ENCODE data around the gene GRN.
"Not testable (repeated sequence)": the region's sequence is repeated elsewhere in the genome, so short reads cannot be mapped to it uniquely, and the experiment has no call there.

Gene GRN

DNA sequence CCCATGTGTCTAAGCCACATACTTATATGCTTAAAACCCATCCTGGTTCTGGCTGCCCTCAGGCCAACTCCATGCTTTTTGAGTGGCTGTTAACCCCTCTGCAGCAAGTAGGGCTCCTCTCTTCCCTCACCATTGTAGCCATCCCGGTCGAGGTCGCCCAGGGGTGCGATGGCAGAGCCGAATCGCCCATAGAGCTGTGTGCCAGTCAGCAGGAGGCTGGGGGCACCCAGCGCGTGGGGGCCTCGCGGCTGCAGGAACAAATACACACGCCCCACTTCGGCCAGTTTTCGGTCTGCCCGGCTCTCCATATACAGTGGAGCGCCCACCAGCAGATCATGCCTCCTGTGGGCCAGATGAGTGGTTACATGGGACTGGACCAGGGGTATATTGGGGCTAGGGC lies 38.3 kb downstream of the GRN start:
- no peak for DNase-seq (ENCODE audit: low spot score)

DNA sequence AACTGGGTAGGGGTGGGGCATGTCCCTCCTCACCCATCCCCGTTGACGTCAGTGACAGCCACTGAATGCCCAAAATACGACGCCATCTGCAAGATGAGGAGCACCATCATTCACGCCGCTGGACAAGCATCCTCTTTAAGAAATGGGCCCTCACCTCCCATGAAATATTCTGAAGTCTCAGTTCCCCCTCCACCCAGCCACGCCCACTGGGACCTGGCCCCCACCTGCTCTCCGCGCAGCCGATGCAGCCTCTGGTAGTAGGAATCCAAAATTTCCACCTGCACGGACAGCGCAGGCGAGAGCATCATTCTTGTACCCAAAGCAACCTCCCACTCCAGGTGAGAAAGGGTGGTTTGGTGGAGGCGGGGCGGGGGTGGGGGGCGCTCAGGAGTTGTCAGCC lies 38.8 kb downstream of the GRN start:
- DNase-seq (ENCODE audit: low spot score), result no peak

DNA sequence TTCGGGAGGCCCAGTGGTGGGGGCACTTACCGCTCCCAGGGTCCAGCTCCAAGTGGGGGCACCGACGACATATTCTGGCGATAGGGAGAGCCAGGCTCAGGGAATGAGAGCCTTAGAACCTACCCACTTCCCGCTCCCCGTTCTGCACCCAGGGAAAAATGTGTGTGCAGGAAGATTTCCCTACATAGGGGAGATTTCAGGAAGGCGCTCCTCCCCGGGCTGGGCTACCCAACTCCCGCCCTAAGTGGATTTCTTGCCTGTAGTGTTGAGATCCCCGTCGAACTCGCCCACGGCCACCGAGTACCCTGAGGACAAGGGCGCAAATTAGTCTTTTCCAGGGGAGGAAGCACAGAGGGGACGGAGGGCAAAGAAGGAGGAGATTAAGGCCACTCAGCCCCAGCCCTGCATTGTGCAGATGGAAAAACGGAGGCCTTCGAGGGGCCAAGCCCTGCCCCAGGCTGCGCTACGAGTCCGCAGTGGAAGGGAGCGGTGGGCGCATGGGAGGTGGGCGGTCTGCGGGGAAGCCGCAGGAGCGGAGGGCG lies 39.2 kb downstream of the GRN start:
- no peak for DNase-seq (ENCODE audit: low spot score)

DNA sequence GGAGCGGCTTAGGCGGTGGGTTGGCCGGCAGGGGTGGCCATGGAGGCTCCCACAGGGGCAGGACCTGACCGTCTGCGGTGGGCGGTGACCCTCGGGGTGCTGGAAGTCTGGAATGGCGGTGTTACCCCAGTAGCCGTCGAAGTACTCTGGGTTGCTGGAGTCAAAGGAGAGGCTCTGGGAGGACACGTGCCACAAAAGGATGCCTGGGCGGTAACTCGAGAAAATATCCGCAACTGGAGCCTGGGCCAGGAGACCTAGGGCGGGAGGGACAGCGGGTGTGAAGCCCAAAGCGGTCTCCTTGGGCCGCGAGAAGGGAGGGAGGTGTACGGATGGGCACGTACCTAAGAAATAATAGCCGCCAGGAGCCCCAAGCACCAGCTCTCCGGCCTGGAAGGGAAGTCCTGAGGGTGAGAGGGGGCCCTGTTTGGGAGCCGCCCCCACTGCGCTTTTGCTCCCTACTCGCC lies 39.8 kb downstream of the GRN start:
- no peak for DNase-seq (ENCODE audit: low spot score)

DNA sequence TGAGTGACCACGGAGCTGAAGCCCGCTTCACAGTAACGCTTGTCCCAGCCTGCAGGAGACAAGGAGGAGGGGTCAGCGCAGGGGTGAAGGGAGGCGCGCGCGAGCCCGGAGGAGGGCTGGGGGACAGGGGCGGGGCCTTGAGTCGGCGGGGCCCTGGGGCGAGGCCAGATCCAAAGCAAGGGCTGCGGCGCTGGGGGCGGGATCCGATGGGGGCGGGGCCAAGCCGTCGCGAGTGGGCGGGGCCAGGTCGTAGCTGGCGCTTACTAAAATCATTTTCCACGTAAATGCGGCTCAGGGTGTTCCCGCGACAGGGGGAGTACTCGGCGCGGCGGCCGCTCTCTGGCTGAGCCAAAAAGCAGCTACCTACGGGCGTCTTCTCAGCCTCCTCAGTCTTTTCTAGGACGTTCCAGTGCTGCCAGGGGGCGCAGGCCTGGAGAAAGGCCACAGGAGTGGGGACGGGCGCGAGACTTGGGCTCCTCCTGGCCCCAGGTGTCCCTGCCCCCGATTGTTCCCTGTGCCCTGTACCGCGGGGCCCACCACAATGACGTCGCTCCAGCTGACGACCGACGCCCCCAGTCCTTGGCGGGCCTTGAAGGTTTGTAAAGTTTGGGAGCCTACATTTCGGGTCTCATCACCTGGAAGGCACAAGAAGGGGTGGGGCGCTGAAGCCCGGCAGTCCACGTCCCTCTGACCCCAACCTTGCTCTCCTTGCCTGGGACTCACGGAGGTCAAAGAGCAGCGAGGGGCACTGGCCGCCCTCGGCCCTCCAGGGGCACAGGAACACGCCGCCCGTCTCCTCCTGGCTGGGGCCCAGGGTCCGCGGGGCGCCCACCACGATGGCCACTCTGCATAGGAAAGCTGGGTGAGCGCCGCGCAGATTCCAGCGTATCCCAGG lies 40.4 kb downstream of the GRN start:
- DNase-seq (ENCODE audit: low spot score), result no peak

DNA sequence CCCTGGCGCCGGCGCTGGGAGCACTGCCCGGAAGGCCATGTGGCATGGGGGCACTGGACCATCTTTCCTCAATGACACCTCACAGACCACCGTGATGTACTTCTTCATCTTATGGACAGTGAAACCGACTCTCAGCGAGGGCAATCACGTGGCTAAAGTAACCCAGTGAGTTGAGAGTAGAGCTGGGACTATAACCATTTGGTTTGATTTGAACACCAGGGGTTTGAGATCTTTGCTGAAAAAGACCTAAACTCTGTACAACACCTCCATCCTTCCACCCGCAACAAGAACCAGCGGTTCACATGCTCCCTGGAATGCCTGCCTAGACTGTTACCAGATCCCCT lies 41.1 kb downstream of the GRN start:
- DNase-seq (ENCODE audit: low spot score), result no peak

DNA sequence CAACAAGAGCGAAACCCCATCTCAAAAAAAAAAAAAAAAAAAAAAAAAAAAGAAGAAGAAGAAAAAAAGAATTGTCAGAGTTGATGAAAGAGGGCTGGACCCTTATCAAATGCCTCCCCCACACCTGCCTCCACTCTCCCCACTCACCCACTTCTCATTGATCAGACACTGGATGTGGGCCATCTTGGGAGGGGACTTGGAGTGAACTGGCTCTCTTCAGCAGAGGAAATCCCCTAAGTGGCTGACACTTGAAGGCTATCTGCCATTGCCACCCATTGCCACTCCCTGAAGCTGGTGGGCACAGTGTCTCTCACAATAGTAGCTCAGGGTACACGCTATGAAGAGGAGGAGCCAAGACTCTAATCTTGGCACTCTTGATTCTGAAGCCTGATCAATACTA lies 42.7 kb downstream of the GRN start:
- DNase-seq (ENCODE audit: low spot score), result no peak

DNA sequence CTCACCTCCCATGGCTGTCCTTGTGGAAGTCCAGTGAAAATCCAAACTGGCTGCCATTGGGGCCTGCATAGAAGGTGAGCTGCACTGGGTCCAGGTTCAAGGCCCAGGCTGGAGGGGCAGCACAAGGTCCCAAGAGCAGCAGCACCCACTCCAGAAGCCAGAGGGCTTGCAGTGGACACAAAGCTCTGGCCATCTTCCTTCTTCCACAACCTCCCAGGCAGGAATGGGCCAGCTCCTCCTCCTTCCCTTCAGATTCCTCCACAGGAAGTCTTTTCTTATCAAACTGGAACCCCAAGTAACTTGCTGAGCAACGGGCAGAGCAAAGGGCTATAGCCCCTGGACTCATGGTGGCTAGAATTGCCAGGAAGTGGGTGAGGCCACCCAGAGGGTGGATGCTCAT lies 44.2 kb downstream of the GRN start, which contains the start of gene ITGA2B:
Gene ITGA2B (minus strand): TSS at position 369 of the 400 bp plus-strand sequence. CDS start 176 bp downstream, at position 193.
- no peak for DNase-seq (ENCODE audit: low spot score)

DNA sequence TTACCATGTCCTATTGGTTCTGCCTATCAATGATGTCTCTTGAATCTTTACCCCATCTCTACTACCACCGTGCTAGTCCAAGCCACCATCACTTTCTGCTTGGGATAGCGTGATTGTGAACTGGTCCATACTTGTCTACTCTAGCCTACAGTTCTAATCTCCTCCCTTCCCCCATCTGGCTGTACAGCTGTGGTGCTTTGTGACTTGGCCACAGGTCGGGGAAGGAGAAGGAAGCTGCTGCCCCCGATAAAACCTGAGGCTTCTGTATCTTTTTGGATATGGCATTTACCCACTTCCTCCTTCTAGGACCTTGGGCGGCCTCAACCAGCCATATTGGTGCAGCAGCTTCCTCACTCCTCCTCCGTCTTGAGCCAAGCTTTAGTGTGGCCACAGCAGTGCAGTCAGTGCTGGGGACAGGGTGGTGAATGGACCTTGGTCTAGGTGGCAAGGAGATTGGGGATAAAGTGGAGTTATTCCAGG lies 44.7 kb downstream of the GRN start:
- DNase-seq (ENCODE audit: low spot score), result no peak

DNA sequence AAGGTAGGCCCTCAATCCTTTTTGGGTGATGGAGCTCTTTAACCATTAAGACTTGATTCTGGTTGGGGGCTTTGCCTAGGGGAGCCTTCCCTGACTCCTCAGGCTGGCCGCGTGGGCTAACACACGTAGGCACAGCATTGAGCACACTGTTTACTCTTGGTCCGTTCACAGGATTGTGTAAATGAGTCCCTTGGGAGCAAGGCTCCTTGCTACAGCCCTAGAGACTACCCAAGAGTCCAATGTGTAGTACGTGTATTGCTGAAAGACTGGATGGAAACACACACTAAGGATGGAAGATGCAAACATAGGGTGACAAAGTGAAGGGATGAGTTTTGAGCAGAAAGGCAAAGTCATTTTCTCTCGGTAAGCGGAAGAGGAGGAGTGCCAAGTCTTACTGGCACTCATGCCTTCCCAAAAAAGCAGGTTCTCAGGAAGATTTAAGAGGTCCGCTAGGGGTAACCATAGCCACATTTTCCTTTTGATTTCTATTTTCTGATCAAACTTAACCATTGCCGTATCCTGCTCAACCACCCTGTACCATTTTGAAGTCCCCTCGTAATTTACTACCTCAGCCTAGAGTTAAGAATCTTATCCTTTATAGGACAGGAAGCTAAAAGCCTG lies 45.3 kb downstream of the GRN start:
- no peak for DNase-seq (ENCODE audit: low spot score)

DNA sequence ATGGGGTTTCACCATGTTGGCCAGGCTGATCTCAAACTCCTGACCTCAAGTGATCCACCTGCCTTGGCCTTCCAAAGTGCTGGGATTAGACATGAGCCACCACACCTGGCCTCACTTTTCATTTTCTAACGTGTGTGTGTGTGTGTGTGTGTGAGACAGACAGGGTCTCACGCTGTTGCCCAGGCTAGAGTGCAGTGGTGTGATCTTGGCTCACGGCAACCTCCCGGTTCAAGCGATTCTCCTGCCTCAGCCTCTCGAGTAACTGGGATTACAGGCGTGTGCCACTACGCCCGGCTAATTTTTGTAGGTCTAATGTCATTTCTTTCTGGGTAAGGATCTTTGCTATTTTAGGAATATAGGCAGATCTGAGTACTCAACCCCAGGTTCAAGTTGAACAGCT lies 49.0 kb downstream of the GRN start:
- DNase-seq (ENCODE audit: low spot score), result not testable (repeated sequence)

DNA sequence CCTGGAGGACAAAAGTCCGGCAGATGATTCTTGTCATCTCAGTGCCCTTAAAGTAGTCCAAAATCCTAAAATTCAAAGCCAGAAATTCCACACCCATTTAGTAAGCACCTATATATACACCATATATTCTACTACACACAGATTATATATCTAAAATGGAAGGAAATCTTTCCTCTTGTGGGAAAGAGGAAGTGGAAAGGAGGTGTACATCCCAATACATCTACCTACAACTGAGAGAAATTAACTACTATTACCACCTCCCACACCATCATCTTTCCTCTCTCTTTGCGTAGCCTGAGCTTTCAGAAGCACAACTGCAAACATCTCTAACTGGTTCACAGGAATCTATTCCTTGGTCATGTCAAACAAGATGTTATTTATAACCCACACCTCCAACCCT lies 49.7 kb downstream of the GRN start:
- DNase-seq (ENCODE audit: low spot score), result no peak

DNA sequence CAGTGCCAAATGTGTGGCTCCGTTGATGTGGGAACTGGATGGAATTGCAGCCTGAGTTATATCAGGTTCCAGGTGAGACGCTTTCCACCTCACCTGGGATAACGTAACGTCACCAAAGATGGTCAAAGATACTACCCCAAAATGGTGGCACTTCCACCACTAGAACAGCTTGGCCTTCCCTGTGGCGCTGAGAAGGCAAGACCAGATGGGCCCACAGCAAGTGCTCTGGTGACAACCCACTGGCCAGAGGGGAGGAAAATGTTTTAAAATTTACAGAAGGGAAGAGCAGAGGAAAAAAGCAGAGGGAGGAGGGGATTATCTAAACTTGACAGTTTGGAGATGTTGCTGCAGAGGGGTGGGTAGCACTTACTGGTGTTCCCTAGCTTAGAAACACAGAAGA lies 51.8 kb downstream of the GRN start:
- DNase-seq (ENCODE audit: low spot score), result no peak

DNA sequence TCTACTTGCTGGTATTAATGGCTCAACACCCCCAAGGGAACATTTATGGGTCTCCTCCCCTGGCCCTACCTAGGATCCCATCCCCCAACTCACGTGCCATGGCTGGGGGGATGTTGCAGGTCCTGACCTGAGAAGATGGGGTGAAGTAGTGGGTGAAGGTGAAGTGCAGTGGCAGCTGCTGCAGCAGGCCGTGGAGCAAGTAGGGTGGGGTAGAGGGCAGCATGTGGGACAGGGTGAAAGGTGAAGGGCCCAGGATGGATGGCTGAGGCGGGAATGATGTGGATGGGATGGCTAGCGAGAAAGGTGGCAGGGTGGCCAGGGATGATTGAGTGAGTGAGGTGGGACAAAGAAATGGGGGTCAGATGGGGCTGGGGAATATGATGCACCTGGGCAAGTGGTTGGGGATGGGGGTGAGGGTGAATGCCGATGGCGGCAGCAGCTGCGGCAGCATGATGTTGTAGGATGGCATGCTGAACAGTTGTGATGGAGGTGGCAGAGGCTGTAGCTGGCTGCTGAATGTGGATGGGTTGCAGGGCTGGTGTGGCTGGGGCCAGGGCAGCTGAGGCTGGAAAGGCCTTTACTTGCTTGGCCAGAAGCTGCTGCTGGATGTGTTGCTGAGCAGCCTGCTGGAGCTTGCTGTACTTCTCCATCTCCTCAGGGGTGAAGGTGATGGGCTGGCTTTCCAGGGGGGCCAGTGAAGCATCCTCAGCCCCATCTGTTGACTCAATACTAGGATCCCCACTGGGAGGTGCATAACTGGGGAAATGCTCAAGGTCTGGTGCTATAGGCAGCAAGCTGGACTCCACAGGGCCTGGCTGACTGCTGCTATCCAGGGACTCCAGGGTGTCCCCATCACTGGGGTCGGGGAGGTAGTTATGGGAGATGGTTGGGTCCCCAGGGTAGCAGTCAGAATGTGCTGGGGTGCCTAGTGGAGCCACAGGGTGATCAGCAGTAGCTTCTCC lies 52.7 kb downstream of the GRN start:
- no peak for DNase-seq (ENCODE audit: low spot score)

DNA sequence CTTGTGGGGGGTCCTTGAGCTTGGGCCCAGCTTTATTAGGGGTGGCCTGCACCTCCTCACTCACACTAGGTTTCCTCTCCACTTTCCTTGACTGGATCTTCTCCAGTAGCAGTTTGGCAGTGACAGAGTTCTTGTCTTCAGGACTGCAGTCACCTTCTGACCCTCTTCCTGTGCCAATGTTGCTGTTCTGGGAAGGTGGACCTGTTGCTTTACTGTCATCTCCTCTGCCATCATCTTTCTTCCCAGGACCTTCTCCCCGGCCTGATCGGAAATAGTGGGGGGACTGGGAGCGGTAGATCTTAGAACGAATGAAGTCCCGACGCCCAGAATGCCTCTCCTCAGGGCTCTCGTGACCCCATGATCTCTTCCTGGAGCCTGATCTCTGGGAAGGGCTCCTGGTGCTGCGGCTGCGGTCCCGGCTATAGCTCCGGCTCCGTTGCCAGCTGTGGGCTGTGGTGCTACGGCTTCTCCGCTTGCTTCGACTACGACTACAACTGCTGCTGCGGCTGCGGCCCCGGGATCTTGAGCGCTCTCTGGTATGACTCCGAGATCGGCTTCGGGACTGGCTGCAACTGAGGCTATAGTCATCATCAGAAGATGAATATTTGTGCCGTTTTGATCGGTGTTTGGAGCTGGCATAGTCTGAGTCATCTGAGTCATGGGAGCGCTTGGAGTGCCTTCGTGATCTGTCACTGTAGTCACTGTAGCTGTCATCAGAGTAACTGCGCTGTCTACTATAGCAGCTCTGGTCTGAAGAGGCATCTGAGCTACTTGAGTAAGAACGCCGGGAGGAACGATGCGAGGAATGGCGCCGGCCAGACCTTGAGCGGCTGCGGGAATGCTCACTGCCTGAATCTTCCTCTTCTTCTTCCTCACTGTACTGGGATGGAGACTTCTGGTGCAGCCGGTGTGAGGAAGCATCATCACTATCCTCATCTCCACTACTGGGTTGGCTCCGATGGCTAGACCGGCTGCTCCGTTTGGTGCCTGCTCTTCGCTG lies 53.9 kb downstream of the GRN start:
- no peak for DNase-seq (ENCODE audit: low spot score)

DNA sequence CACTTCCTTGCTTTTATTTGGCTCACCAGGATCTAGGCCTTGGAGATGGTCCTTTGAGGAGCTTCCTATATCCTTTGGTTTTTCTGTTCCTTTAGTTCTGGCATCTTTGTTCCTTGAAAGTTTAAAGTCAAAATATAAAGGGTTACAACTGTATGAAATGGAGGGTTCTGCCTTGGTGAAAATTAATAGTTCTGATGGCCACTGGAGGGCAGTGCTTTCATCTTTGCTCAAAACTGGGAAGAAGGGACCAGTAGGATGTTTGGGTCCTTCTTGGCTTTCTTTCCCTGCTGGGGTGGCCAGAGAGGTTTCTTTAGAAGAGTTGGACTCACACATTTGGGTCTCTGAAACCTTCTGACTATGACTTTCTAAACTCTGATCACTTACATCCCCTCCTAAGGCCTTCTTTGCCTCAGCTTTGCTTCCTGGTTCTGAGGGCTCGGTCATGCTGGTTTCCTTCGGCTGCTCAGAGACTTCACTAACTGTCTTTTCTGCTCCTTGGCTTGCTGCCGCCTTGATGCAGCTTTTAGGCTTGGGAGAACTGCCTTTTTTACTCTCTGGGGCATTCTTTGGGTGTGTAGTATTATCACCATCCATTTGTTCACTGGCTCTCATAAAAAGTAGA lies 55.2 kb downstream of the GRN start:
- DNase-seq (ENCODE audit: low spot score), result no peak
